Measurements from ENCODE around the gene RCBTB1.

DNA sequence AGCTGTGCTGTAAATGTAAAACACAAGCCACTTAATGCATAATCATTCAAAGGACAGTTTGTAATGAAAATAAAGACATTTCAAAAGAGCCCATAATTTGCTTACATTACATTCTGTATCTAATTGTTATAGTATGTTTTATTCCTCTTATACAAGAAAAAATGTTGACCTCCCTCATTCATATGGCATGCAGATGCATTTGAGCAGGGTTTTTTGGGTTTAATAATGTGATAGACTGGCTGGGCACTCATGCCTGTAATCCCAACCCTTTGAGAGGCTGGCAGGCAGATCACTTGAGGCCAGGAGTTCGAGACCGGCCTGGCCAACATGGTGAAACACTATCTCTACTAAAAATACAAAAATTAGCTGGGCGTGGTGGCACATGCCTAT lies 31.3 kb upstream of the RCBTB1 start:
- TF ChIP-seq POLR2A (IDR thresholded peaks at IDR 0.05), result no peak
- TF ChIP-seq, protein P1, sequence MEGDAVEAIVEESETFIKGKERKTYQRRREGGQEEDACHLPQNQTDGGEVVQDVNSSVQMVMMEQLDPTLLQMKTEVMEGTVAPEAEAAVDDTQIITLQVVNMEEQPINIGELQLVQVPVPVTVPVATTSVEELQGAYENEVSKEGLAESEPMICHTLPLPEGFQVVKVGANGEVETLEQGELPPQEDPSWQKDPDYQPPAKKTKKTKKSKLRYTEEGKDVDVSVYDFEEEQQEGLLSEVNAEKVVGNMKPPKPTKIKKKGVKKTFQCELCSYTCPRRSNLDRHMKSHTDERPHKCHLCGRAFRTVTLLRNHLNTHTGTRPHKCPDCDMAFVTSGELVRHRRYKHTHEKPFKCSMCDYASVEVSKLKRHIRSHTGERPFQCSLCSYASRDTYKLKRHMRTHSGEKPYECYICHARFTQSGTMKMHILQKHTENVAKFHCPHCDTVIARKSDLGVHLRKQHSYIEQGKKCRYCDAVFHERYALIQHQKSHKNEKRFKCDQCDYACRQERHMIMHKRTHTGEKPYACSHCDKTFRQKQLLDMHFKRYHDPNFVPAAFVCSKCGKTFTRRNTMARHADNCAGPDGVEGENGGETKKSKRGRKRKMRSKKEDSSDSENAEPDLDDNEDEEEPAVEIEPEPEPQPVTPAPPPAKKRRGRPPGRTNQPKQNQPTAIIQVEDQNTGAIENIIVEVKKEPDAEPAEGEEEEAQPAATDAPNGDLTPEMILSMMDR (IDR thresholded peaks at IDR 0.05 in 8 of 11, conservative IDR thresholded peaks at IDR 0.05 in 3 of 11), result no peak
